ENCODE measurements around the gene ACAD10. TPM values are rescaled to one million over a fixed set of nuclear protein-coding genes. Genes with fewer than 3 reads are reported as not detected.

The ACAD10 gene
- total RNA-seq, 1 donor from 2014 or later: 57.0 TPM

- peaks cover 3% of the 10 kb centered on the region for H3K36me3 Mint-ChIP-seq
- no peak overlapping the region for H3K27ac Mint-ChIP-seq
- no peak for TF ChIP-seq CTCF (IDR thresholded peaks at IDR 0.05; ENCODE audit: unreplicated experiment)
Measured at GRCh38 chr12:111756196-111756595, 70.3 kb downstream of the ACAD10 start.

GRCh38 chr12:111756681-111757080, 70.8 kb downstream of the ACAD10 start:
- no peaks in the 10 kb centered on the region for H3K9me3 Mint-ChIP-seq
- no peak overlapping the region for H3K27ac Mint-ChIP-seq
- H3K4me3 Mint-ChIP-seq: no peak overlapping the region
- TF ChIP-seq CTCF (IDR thresholded peaks at IDR 0.05; ENCODE audit: unreplicated experiment): no peak
- peaks cover 3% of the 10 kb centered on the region for H3K36me3 Mint-ChIP-seq
- DNase-seq (ENCODE audit: low spot score in 2 of 2, unreplicated experiment in 2 of 2): no peak
- H3K27me3 Mint-ChIP-seq (ENCODE audit: low read depth): no peaks in the 10 kb centered on the region
- peaks cover 11% of the 10 kb centered on the region for H3K4me1 Mint-ChIP-seq

More at GRCh38 chr12:111756196-111756595, 70.3 kb downstream of the ACAD10 start:
- Mint-ChIP-seq H3K9me3 (no peaks in the 10 kb centered on the region), H3K4me3 (no peak overlapping the region), H3K27me3 (ENCODE audit: low read depth) (no peaks in the 10 kb centered on the region), H3K4me1 (peaks cover 11% of the 10 kb centered on the region)
- no peak for DNase-seq (ENCODE audit: low spot score in 2 of 2, unreplicated experiment in 2 of 2)

- no peak for TF ChIP-seq CTCF (IDR thresholded peaks at IDR 0.05; ENCODE audit: unreplicated experiment)
- H3K27ac Mint-ChIP-seq: peak overlapping the region; percentile 69
- no peaks in the 10 kb centered on the region for H3K9me3 Mint-ChIP-seq
- H3K4me1 Mint-ChIP-seq: peaks cover 11% of the 10 kb centered on the region
- H3K36me3 Mint-ChIP-seq: peaks cover 3% of the 10 kb centered on the region
- no peak for DNase-seq (ENCODE audit: low spot score in 2 of 2, unreplicated experiment in 2 of 2)
- H3K27me3 Mint-ChIP-seq (ENCODE audit: low read depth): no peaks in the 10 kb centered on the region
- H3K4me3 Mint-ChIP-seq: no peak overlapping the region
Measured at GRCh38 chr12:111757361-111758119, 71.7 kb downstream of the ACAD10 start.

GRCh38 chr12:111758120-111758561, 72.3 kb downstream of the ACAD10 start:
- DNase-seq (ENCODE audit: low spot score in 2 of 2, unreplicated experiment in 2 of 2): no peak
- Mint-ChIP-seq H3K4me1 (peaks cover 11% of the 10 kb centered on the region), H3K9me3 (no peaks in the 10 kb centered on the region), H3K4me3 (no peak overlapping the region), H3K27ac (no peak overlapping the region), H3K36me3 (peaks cover 3% of the 10 kb centered on the region), H3K27me3 (ENCODE audit: low read depth) (no peaks in the 10 kb centered on the region)
- TF ChIP-seq CTCF (IDR thresholded peaks at IDR 0.05; ENCODE audit: unreplicated experiment): no peak

- H3K27me3 Mint-ChIP-seq (ENCODE audit: low read depth): no peaks in the 10 kb centered on the region
- TF ChIP-seq CTCF (IDR thresholded peaks at IDR 0.05; ENCODE audit: unreplicated experiment): no peak
- no peaks in the 10 kb centered on the region for H3K9me3 Mint-ChIP-seq
- H3K27ac Mint-ChIP-seq: no peak overlapping the region
- H3K4me1 Mint-ChIP-seq: peaks cover 11% of the 10 kb centered on the region
- H3K4me3 Mint-ChIP-seq: no peak overlapping the region
- no peak for DNase-seq (ENCODE audit: low spot score in 2 of 2, unreplicated experiment in 2 of 2)
- H3K36me3 Mint-ChIP-seq: peaks cover 3% of the 10 kb centered on the region
Measured at GRCh38 chr12:111759271-111759670, 73.4 kb downstream of the ACAD10 start.

Measured in mesothelial cell of epicardium (in vitro differentiated cells).